Osteocyte (in vitro differentiated cells): ENCODE data around the gene CCNQ. TPM values are rescaled to one million over a fixed set of nuclear protein-coding genes. Genes with fewer than 3 reads are reported as not detected.

Experiments
- DNase-seq: peaks from one replicate; pipeline ENCODE4 v3.0.0; 2021; ENCODE audit warnings: mixed read lengths; ENCODE audit not compliant: unreplicated experiment; ENCODE audit errors: extremely low spot score
- H3K27ac Mint-ChIP-seq: one replicate; pipeline ENCODE4 v1.8.0; 2021; ENCODE audit warnings: mild to moderate bottlenecking, mixed read lengths; ENCODE audit not compliant: unreplicated experiment
- H3K27me3 Mint-ChIP-seq: one replicate; pipeline ENCODE4 v1.8.0; 2021; ENCODE audit warnings: mixed read lengths; ENCODE audit not compliant: unreplicated experiment
- H3K36me3 Mint-ChIP-seq: one replicate; pipeline ENCODE4 v1.8.0; 2021; ENCODE audit warnings: mixed read lengths; ENCODE audit not compliant: unreplicated experiment
- H3K4me1 Mint-ChIP-seq: one replicate; pipeline ENCODE4 v1.8.0; 2021; ENCODE audit warnings: mixed read lengths; ENCODE audit not compliant: unreplicated experiment
- H3K4me3 Mint-ChIP-seq: one replicate; pipeline ENCODE4 v1.8.0; 2021; ENCODE audit warnings: mild to moderate bottlenecking, moderate library complexity, mixed read lengths; ENCODE audit not compliant: unreplicated experiment
- H3K9me3 Mint-ChIP-seq: one replicate; pipeline ENCODE4 v1.8.0; 2021; ENCODE audit warnings: mixed read lengths; ENCODE audit not compliant: unreplicated experiment
- total RNA-seq: library from RNA; stranded (reverse); gene quantifications from 2 replicates; pipeline ENCODE4 v1.2.1, GENCODE V29; 2021
- TF ChIP-seq, protein P1 (sequence below): fragments of 200-600 bp; sonication (generic); IDR thresholded peaks from 2 replicates; pipeline ENCODE4 v1.5.0; 2021; ENCODE audit warnings: antibody characterized with exemption, mild to moderate bottlenecking, moderate library complexity

CCNQ gene
- total RNA-seq, 1 donor from 2014 or later, result 16.0 TPM

DNA sequence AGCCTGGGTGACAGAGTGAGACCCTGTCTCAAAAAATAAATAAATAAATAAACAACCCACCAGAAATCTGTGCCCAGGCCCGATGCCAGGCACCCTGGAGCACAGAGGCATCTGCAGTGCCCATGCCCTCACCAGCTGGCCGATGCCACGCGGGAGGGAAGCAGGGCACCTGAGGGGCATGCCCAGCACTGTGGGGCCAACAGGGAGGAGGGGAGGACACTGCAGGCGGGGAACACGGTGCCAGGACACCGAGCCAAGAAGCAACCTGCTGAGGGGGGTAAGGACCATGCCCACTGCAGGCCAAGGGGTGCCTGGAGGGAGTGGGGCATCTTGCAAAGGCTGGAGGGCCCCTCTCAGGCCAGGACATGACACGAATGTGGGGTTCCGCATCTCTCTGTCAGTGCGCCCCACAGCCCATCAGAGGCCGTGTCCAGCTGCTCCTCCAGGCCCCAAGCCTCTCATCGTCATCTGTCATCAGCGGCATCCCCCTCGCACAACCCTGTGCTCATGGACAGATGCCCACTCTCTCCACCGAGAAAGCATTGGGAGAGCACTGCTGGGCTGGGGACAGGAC is 34.8 kb upstream of the CCNQ start:
- Mint-ChIP-seq H3K36me3 (no peaks in the 10 kb centered on the region), H3K9me3 (peaks cover 17% of the 10 kb centered on the region), H3K27ac (no peak overlapping the region), H3K27me3 (peaks cover 8% of the 10 kb centered on the region), H3K4me1 (no peaks in the 10 kb centered on the region), H3K4me3 (no peak overlapping the region)
- no peak for DNase-seq
- TF ChIP-seq, protein P1, sequence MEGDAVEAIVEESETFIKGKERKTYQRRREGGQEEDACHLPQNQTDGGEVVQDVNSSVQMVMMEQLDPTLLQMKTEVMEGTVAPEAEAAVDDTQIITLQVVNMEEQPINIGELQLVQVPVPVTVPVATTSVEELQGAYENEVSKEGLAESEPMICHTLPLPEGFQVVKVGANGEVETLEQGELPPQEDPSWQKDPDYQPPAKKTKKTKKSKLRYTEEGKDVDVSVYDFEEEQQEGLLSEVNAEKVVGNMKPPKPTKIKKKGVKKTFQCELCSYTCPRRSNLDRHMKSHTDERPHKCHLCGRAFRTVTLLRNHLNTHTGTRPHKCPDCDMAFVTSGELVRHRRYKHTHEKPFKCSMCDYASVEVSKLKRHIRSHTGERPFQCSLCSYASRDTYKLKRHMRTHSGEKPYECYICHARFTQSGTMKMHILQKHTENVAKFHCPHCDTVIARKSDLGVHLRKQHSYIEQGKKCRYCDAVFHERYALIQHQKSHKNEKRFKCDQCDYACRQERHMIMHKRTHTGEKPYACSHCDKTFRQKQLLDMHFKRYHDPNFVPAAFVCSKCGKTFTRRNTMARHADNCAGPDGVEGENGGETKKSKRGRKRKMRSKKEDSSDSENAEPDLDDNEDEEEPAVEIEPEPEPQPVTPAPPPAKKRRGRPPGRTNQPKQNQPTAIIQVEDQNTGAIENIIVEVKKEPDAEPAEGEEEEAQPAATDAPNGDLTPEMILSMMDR, result no peak

DNA sequence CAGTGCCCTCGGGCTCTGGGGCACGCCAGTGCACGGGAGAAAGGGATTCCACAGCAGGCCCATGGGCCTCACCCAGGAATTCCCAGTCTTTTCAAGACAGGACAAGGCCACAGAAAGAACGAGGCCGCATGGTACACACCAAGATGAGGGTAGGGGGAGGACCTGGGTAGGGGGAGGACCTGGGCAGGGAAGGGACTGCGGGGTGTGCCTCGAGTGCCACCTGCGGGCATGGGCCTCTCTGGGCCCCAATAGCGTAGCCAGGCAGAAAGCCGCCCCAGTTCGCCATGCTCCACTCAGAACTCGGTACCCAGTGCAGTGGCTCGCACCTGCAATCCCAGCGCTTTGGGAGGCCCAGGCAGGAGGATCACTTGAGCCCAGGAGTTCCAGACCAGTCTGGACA is 34.1 kb upstream of the CCNQ start:
- Mint-ChIP-seq H3K4me3 (no peak overlapping the region), H3K36me3 (no peaks in the 10 kb centered on the region), H3K9me3 (peaks cover 17% of the 10 kb centered on the region), H3K27me3 (peaks cover 8% of the 10 kb centered on the region), H3K27ac (no peak overlapping the region), H3K4me1 (no peaks in the 10 kb centered on the region)
- DNase-seq, result no peak
- TF ChIP-seq, protein P1, result no peak

GRCh38 chrX:153632595-153632946 is 33.6 kb upstream of the CCNQ start:
- Mint-ChIP-seq H3K4me3 (no peak overlapping the region), H3K4me1 (peaks cover 2% of the 10 kb centered on the region), H3K27ac (no peak overlapping the region), H3K9me3 (peaks cover 17% of the 10 kb centered on the region), H3K36me3 (no peaks in the 10 kb centered on the region), H3K27me3 (peaks cover 8% of the 10 kb centered on the region)
- TF ChIP-seq, protein P1, result no peak
- no peak for DNase-seq

DNA sequence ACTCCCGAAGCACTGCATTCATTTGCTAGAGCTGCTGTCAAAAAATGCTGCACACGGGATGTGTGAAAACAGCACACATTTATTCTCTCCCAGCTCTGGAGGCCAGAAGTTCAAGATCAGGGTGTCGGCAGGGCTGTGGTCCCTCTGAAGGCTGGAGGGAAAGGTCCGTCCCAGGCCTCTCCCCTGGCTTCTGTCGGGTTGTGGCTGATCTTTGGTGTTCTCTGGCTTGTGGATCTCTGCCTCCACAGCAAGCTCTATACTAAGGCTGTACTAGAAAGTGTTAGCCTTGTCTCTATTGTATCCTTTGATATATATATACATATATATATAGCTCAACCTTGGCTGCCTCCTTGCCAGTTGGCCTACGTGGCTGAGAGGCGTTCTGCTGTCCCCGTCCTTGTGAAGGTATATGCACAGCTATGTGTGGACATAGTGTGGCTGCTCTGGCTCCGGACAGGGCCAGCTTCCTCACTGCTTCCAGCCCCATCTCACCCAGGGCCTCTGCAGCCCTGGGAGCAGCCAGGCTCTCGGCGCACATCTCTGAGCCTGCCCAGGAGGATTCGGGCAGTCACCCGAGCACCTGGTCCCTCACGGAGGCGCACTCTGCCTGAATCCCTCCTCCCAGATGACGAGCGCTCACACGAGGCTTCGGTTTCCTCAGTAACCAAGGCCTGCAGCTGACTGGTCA is 33.1 kb upstream of the CCNQ start:
- no peak overlapping the region for H3K27ac Mint-ChIP-seq
- H3K4me1 Mint-ChIP-seq, result peaks cover 4% of the 10 kb centered on the region
- no peak for DNase-seq
- H3K27me3 Mint-ChIP-seq, result peaks cover 8% of the 10 kb centered on the region
- peaks cover 17% of the 10 kb centered on the region for H3K9me3 Mint-ChIP-seq
- H3K36me3 Mint-ChIP-seq, result no peaks in the 10 kb centered on the region
- no peak overlapping the region for H3K4me3 Mint-ChIP-seq
- TF ChIP-seq, protein P1, result no peak

- peaks cover 17% of the 10 kb centered on the region for H3K9me3 Mint-ChIP-seq
- H3K36me3 Mint-ChIP-seq, result no peaks in the 10 kb centered on the region
Observed at GRCh38 chrX:153631346-153631745, 32.4 kb upstream of the CCNQ start.

More at GRCh38 chrX:153631346-153631745, 32.4 kb upstream of the CCNQ start:
- Mint-ChIP-seq H3K4me3 (no peak overlapping the region), H3K4me1 (peaks cover 4% of the 10 kb centered on the region), H3K27ac (no peak overlapping the region), H3K27me3 (peaks cover 8% of the 10 kb centered on the region)
- DNase-seq, result no peak
- TF ChIP-seq, protein P1, result no peak
